Prostate gland (tissue), 2 donors: ENCODE data around the gene FAM83B.

Source experiments
- POLR2A ChIP-seq: fragments of 450-650 bp; IDR thresholded peaks from one replicate; pipeline ENCODE4 v1.6.1; 2016; ENCODE audit warnings: antibody characterized with exemption, mild to moderate bottlenecking
- POLR2AphosphoS5 ChIP-seq: sonication (generic); formaldehyde crosslinking; IDR thresholded peaks from one replicate; pipeline ENCODE4 v1.6.1; 2017; ENCODE audit warnings: antibody characterized with exemption
- TF ChIP-seq, protein P1 (sequence below), 4 experiments: fragments of 200-600 bp in 2 of 4; fragments of 450-650 bp in 2 of 4; sonication (generic) in 2 of 4; IDR thresholded peaks; 1 replicate in 3 of 4; 2 replicates in 1 of 4; pipeline ENCODE4 v1.5.1; 2016 to 2019; ENCODE audit warnings: antibody characterized with exemption in 4 of 4, mild to moderate bottlenecking in 2 of 4, moderate library complexity in 2 of 4

DNA sequence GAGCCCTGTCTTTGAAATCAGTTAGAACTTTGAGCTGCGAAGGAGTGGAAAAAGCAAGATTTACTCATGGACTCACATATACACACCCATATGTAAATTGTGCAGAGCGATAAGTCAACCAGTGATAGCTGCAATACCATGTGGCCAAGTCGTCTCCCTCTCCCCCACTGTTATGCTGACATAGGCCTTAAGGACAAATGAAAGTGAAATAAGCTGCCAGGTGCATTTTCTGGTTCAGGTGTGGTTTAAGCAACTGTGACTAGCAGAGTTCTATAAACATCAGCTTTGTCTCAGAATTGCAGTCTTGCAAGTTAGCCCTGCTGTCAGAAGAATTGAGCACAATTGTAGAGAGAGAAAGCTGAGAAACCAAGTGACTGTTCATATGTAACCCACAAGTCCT, 9.6 kb downstream of the FAM83B start:
- TF ChIP-seq, protein P1, sequence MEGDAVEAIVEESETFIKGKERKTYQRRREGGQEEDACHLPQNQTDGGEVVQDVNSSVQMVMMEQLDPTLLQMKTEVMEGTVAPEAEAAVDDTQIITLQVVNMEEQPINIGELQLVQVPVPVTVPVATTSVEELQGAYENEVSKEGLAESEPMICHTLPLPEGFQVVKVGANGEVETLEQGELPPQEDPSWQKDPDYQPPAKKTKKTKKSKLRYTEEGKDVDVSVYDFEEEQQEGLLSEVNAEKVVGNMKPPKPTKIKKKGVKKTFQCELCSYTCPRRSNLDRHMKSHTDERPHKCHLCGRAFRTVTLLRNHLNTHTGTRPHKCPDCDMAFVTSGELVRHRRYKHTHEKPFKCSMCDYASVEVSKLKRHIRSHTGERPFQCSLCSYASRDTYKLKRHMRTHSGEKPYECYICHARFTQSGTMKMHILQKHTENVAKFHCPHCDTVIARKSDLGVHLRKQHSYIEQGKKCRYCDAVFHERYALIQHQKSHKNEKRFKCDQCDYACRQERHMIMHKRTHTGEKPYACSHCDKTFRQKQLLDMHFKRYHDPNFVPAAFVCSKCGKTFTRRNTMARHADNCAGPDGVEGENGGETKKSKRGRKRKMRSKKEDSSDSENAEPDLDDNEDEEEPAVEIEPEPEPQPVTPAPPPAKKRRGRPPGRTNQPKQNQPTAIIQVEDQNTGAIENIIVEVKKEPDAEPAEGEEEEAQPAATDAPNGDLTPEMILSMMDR (IDR thresholded peaks at IDR 0.05), result no peak
- TF ChIP-seq POLR2AphosphoS5 (no peak), POLR2A (no peak)
